ENCODE data around the gene DOK3. TPM values are rescaled to one million over a fixed set of nuclear protein-coding genes. Genes with fewer than 3 reads are reported as not detected.

Gene DOK3
- total RNA-seq, 1 donor from 2014 or later: 11.6 TPM

DNA sequence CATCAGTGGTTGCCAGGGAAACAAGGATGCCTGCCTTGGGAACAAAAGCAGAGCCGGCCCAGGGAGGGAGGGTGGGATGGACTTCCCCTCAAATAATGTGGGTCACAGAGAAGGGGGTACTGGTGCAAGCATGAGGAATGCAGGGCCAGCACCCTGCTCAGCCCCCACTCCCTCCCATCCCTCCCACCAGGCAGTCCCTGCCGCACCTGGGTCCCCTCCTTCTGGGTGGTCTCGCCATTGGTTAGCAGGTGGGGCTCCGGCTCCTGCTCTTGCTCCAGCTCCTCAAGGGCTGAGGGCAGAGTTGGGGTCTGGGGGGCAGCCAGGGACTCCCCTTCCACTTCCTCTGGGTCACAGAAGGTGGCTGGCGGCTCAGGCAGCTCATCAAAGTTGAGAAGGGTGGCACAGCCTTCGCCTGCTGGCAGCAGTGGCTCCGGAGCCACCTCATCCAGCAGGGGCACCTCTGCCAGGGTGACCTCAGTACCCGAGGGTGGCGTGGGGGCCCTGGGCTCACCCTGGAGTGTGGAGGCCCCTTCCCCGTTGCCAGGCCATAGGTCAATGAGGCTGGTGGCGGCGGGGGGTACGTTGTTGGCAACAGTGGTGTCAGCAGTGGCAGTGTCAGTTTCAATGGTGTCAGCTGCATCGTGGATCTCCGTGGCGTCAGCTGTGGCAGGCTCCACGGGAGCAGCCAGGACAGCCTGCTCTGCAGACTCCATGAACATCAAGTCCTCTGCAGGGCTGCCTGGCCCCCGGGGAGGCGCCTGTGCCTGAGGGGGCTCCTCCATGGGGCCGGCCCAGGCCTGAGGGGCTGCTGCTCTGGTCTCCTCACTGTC lies 51.6 kb downstream of the DOK3 start:
- H3K36me3 Mint-ChIP-seq (ENCODE audit: insufficient read depth): peaks cover 15% of the 10 kb centered on the region
- peaks cover 10% of the 10 kb centered on the region for H3K4me1 Mint-ChIP-seq (ENCODE audit: low read depth)
- H3K27ac Mint-ChIP-seq: peak overlapping the region; percentile 97
- no peak overlapping the region for H3K4me3 Mint-ChIP-seq (ENCODE audit: low read depth)
- H3K9me3 Mint-ChIP-seq (ENCODE audit: low read depth): no peaks in the 10 kb centered on the region
- H3K27me3 Mint-ChIP-seq: no peaks in the 10 kb centered on the region
- TF ChIP-seq, protein P1, sequence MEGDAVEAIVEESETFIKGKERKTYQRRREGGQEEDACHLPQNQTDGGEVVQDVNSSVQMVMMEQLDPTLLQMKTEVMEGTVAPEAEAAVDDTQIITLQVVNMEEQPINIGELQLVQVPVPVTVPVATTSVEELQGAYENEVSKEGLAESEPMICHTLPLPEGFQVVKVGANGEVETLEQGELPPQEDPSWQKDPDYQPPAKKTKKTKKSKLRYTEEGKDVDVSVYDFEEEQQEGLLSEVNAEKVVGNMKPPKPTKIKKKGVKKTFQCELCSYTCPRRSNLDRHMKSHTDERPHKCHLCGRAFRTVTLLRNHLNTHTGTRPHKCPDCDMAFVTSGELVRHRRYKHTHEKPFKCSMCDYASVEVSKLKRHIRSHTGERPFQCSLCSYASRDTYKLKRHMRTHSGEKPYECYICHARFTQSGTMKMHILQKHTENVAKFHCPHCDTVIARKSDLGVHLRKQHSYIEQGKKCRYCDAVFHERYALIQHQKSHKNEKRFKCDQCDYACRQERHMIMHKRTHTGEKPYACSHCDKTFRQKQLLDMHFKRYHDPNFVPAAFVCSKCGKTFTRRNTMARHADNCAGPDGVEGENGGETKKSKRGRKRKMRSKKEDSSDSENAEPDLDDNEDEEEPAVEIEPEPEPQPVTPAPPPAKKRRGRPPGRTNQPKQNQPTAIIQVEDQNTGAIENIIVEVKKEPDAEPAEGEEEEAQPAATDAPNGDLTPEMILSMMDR (IDR thresholded peaks at IDR 0.05; ENCODE audit: unreplicated experiment): no peak
- no peak for DNase-seq (ENCODE audit: low spot score, unreplicated experiment)

DNA sequence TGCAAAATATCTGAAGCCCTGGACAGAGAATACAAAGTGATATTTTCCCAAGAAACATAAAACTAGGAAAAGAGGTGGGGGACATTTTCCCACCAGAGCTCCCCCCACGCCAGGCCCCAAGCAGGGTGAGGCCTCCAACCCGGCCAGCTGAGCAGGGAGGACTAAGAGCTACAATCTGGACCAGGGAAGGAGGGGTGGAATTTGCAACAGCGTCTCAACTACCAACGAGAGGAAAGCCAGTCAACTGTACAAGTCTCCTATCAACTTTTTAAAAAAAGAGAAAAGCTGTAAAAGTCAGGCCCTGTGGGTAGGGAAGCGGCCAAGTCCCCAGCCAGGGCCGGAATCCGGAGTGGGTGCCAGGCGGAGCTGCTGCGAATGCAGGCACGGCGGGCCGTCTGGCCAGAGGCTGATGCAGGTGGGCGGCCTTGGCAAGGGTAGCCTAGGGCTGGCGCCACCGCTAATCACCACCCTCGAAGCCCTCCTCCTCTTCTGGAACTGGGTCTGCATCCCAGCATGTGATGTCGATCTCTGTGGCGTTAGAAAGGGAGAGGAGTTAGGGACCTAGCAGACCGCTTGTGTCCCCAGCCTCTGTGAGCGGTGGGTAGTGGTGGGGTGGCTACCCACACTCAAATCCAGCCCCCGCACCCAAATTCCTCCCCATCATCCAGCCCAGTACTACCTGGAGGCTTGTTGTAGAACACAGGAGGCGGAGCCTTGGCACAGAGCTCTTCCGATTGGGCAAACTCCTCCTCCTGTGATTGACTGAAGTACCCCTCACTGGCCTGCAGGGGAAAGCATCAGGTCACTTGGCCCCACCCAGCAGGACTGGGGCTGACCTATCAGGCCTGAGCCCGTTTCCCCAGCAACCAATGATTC lies 52.4 kb downstream of the DOK3 start:
- TF ChIP-seq, protein P1 (IDR thresholded peaks at IDR 0.05; ENCODE audit: unreplicated experiment): peak; percentile 63
- Mint-ChIP-seq H3K27me3 (no peaks in the 10 kb centered on the region), H3K27ac (peak overlapping the region; percentile 97), H3K4me1 (ENCODE audit: low read depth) (peaks cover 10% of the 10 kb centered on the region), H3K4me3 (ENCODE audit: low read depth) (peak overlapping the region; percentile 46), H3K36me3 (ENCODE audit: insufficient read depth) (peaks cover 12% of the 10 kb centered on the region), H3K9me3 (ENCODE audit: low read depth) (no peaks in the 10 kb centered on the region)
- peak; percentile 72 for DNase-seq (ENCODE audit: low spot score, unreplicated experiment)

DNA sequence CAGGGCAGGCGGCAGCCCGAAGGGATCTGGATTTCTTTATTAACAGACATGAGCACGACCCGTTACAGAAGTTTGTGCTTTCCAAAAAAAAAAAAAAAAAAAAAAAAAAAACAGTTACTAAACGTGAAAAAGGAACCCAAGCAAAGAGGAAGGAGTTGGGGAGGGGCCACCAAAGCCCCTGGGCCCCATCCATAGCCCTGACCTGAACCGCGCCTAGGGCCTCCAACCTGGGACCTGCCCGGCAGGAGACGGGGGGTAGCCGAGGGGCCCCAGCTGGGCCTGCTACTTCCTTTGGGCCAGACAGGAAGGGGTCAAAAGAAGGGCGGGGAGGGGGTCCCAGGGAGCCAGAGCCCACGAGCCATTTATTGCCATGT lies 53.0 kb downstream of the DOK3 start:
- no peaks in the 10 kb centered on the region for H3K27me3 Mint-ChIP-seq
- H3K4me3 Mint-ChIP-seq (ENCODE audit: low read depth): no peak overlapping the region
- peaks cover 12% of the 10 kb centered on the region for H3K36me3 Mint-ChIP-seq (ENCODE audit: insufficient read depth)
- H3K9me3 Mint-ChIP-seq (ENCODE audit: low read depth): no peaks in the 10 kb centered on the region
- H3K4me1 Mint-ChIP-seq (ENCODE audit: low read depth): peaks cover 10% of the 10 kb centered on the region
- DNase-seq (ENCODE audit: low spot score, unreplicated experiment): no peak
- peak overlapping the region; percentile 91 for H3K27ac Mint-ChIP-seq
- TF ChIP-seq, protein P1 (IDR thresholded peaks at IDR 0.05; ENCODE audit: unreplicated experiment): no peak

DNA sequence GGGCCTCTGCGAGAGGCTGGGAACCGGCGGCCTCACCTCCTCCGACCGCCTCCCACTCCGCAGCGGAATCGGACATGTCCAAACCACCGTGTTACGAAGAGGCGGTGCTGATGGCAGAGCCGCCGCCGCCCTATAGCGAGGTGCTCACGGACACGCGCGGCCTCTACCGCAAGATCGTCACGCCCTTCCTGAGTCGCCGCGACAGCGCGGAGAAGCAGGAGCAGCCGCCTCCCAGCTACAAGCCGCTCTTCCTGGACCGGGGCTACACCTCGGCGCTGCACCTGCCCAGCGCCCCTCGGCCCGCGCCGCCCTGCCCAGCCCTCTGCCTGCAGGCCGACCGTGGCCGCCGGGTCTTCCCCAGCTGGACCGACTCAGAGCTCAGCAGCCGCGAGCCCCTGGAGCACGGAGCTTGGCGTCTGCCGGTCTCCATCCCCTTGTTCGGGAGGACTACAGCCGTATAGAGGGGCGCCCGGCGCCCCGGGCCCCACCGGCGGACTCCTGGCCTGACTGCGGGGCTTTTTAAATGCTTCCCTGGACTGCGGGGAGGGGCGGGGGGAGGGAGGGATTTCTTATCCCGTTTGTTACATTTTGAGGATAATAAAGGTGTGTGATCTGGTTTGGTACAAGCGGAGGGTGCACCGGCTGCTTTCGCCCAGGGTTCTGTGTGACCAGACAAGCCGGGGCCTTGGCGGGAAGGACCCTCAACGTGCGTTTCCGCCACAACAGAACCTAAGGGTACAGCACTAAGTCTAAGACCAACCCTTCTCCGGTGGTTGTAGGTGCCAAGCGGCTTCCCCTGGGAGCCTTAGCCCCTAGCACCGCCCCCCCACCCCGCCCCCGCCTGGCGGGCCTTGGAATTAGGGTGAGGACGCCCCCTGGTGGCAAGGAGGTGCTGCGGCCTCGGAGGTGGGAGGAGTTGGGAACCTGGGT lies 53.7 kb downstream of the DOK3 start:
- Mint-ChIP-seq H3K27me3 (no peaks in the 10 kb centered on the region), H3K27ac (peak overlapping the region; percentile 96), H3K4me3 (ENCODE audit: low read depth) (peak overlapping the region; percentile 78), H3K36me3 (ENCODE audit: insufficient read depth) (peaks cover 8% of the 10 kb centered on the region), H3K4me1 (ENCODE audit: low read depth) (peaks cover 10% of the 10 kb centered on the region), H3K9me3 (ENCODE audit: low read depth) (no peaks in the 10 kb centered on the region)
- peak; percentile 97 for DNase-seq (ENCODE audit: low spot score, unreplicated experiment)
- TF ChIP-seq, protein P1 (IDR thresholded peaks at IDR 0.05; ENCODE audit: unreplicated experiment): peak; percentile 95
